H1 (cell line): ENCODE results near the gene OLFM2. TPM values are rescaled to one million over a fixed set of nuclear protein-coding genes. Genes with fewer than 3 reads are reported as not detected.

Experiments
- CTCF ChIA-PET: fragments of 300-600 bp; sonication (Branson Sonifier 250); formaldehyde crosslinking; loops from one replicate; lab custom pipeline; 2021; ENCODE audit not compliant: partially characterized antibody; lab: Charles Lee
- POLR2A ChIA-PET: fragments of 300-600 bp; sonication (Branson Sonifier 250); formaldehyde crosslinking; loops from one replicate; lab custom pipeline; 2021; ENCODE audit warnings: inconsistent platforms; ENCODE audit not compliant: partially characterized antibody; lab: Charles Lee
- DNase-seq, 2 experiments: peaks; one replicate each; pipeline versions ENCODE4 v3.0.0 to v3.0.0-alpha.2; 2010 to 2022; ENCODE audit warnings: low spot score in 2 of 2, low read depth in 1 of 2, mixed read lengths in 1 of 2
- FAIRE-seq: peaks from 2 replicates; lab custom pipeline; 2011; peaks lifted over from hg19 to GRCh38; lab: Jason Lieb, UNC
- H2AFZ ChIP-seq: 2 replicates; pipeline ENCODE4 v1.8.1; 2012; ENCODE audit warnings: low read length, inconsistent platforms
- H2AK5ac ChIP-seq: 2 replicates; pipeline ENCODE4 v1.6.1; 2013; ENCODE audit warnings: low read depth, low read length
- H2BK120ac ChIP-seq: replicated peaks from 2 replicates; pipeline ENCODE3; 2013; ENCODE audit warnings: low read depth, low read length, inconsistent platforms
- H2BK12ac ChIP-seq: 2 replicates; pipeline ENCODE4 v1.6.1; 2013; ENCODE audit warnings: low read depth, low read length
- H2BK15ac ChIP-seq: 2 replicates; pipeline ENCODE4 v1.6.1; 2013; ENCODE audit warnings: low read length
- H2BK20ac ChIP-seq: 2 replicates; pipeline ENCODE4 v1.6.1; 2013; ENCODE audit warnings: low read length
- H2BK5ac ChIP-seq: 2 replicates; pipeline ENCODE4 v1.6.1; 2013; ENCODE audit warnings: low read depth, low read length
- H3K14ac ChIP-seq: 2 replicates; pipeline ENCODE4 v1.6.1; 2013; ENCODE audit warnings: inconsistent platforms; ENCODE audit not compliant: insufficient read length
- H3K18ac ChIP-seq: 2 replicates; pipeline ENCODE4 v1.6.1; 2013; ENCODE audit warnings: low read length; ENCODE audit errors: extremely low read depth
- H3K23ac ChIP-seq: 2 replicates; pipeline ENCODE4 v1.6.1; 2013; ENCODE audit warnings: inconsistent platforms; ENCODE audit not compliant: insufficient read length
- H3K23me2 ChIP-seq: 2 replicates; pipeline ENCODE4 v1.6.1; 2013; ENCODE audit warnings: low read depth, low read length
- H3K27ac ChIP-seq: 2 replicates; pipeline ENCODE4 v1.6.1; 2011; ENCODE audit warnings: low read depth, low read length, inconsistent platforms
- H3K27me3 ChIP-seq, 4 experiments: replicated peaks in 1 of 4; 1 replicate in 1 of 4; 2 replicates in 3 of 4; pipeline versions ENCODE4 v1.6.1 to v1.8.1; 2011 to 2013; ENCODE audit warnings: low read length in 3 of 4, mild to moderate bottlenecking in 3 of 4, inconsistent platforms in 2 of 4, mixed read lengths in 2 of 4, moderate library complexity in 1 of 4; ENCODE audit not compliant: control insufficient read depth in 3 of 4, insufficient read depth in 3 of 4; ENCODE audit errors: extremely low read depth in 1 of 4
- H3K36me3 ChIP-seq, 4 experiments: 2 replicates each; pipeline versions ENCODE4 v1.6.1 to v1.8.1; 2011 to 2013; ENCODE audit warnings: mild to moderate bottlenecking in 4 of 4, low read length in 3 of 4, moderate library complexity in 2 of 4, control low read depth in 1 of 4, inconsistent platforms in 1 of 4; ENCODE audit not compliant: insufficient read depth in 4 of 4, control insufficient read depth in 2 of 4
- H3K4ac ChIP-seq: replicated peaks from 2 replicates; pipeline ENCODE3; 2013; ENCODE audit warnings: low read length, low read depth, mixed read lengths, inconsistent platforms; ENCODE audit not compliant: insufficient read length
- H3K4me1 ChIP-seq, 4 experiments: replicated peaks in 1 of 4; 1 replicate in 1 of 4; 2 replicates in 3 of 4; pipeline versions ENCODE4 v1.6.1 to v1.8.1; 2011 to 2013; ENCODE audit warnings: low read length in 3 of 4, inconsistent platforms in 2 of 4, mixed read lengths in 1 of 4; ENCODE audit not compliant: insufficient read depth in 4 of 4, control insufficient read depth in 3 of 4
- H3K4me2 ChIP-seq, 2 experiments: 2 replicates each; pipeline versions ENCODE4 v1.6.1 to v1.8.1; 2011 to 2013; ENCODE audit warnings: low read depth in 2 of 2, low read length in 2 of 2, control low read depth in 1 of 2, inconsistent platforms in 1 of 2, mild to moderate bottlenecking in 1 of 2; ENCODE audit not compliant: insufficient read depth in 1 of 2
- H3K4me3 ChIP-seq, 4 experiments: fragments of 200-600, 300-600 bp in 1 of 4; sonication (generic), shearing (Covaris generic), sonication (Bioruptor Twin) in 1 of 4; 2 replicates each; pipeline versions ENCODE4 v1.5.1 to v1.8.1; 2011 to 2016; ENCODE audit warnings: low read length in 4 of 4, low read depth in 3 of 4, control low read depth in 2 of 4, inconsistent platforms in 2 of 4, mild to moderate bottlenecking in 2 of 4, mixed read lengths in 1 of 4, moderate library complexity in 1 of 4; ENCODE audit not compliant: insufficient read depth in 2 of 4; ENCODE audit errors: extremely low read depth in 1 of 4
- H3K56ac ChIP-seq: replicated peaks from 2 replicates; pipeline ENCODE3; 2013; ENCODE audit warnings: low read depth, mild to moderate bottlenecking, mixed read lengths, low read length, inconsistent platforms; ENCODE audit not compliant: insufficient read length
- H3K79me1 ChIP-seq: 2 replicates; pipeline ENCODE4 v1.6.1; 2013; ENCODE audit warnings: low read depth, low read length, control low read depth
- H3K79me2 ChIP-seq, 2 experiments: 2 replicates each; pipeline versions ENCODE4 v1.6.1 to v1.8.1; 2012 to 2013; ENCODE audit warnings: low read length in 2 of 2, mild to moderate bottlenecking in 2 of 2, inconsistent platforms in 1 of 2; ENCODE audit not compliant: insufficient read depth in 2 of 2, control insufficient read depth in 1 of 2
- H3K9ac ChIP-seq, 4 experiments: replicated peaks in 1 of 4; 1 replicate in 1 of 4; 2 replicates in 3 of 4; pipeline versions ENCODE4 v1.6.1 to v1.8.1; 2011 to 2013; ENCODE audit warnings: low read depth in 3 of 4, low read length in 3 of 4, control low read depth in 2 of 4, mild to moderate bottlenecking in 2 of 4, moderate library complexity in 2 of 4, inconsistent platforms in 1 of 4; ENCODE audit errors: extremely low read depth in 1 of 4
- H3K9me3 ChIP-seq, 2 experiments: 2 replicates each; pipeline versions ENCODE4 v1.6.1 to v1.8.1; 2012 to 2013; ENCODE audit warnings: mild to moderate bottlenecking in 2 of 2, moderate library complexity in 2 of 2, control low read depth in 1 of 2, inconsistent platforms in 1 of 2, low read depth in 1 of 2, low read length in 1 of 2, mixed read lengths in 1 of 2; ENCODE audit not compliant: insufficient read depth in 2 of 2
- H4K20me1 ChIP-seq, 2 experiments: replicated peaks in 1 of 2; 2 replicates each; pipeline versions ENCODE3 to v1.8.1; 2011 to 2013; ENCODE audit warnings: inconsistent platforms in 2 of 2, low read length in 2 of 2, mild to moderate bottlenecking in 1 of 2; ENCODE audit not compliant: insufficient read depth in 2 of 2, control insufficient read depth in 1 of 2
- H4K5ac ChIP-seq: 2 replicates; pipeline ENCODE4 v1.6.1; 2013; ENCODE audit warnings: low read length, low read depth, mixed read lengths, inconsistent platforms; ENCODE audit not compliant: insufficient read length
- H4K8ac ChIP-seq: 2 replicates; pipeline ENCODE4 v1.8.0; 2013; ENCODE audit warnings: mild to moderate bottlenecking, moderate library complexity, low read length, inconsistent platforms; ENCODE audit not compliant: insufficient read depth; ENCODE audit errors: extremely low read depth
- H4K91ac ChIP-seq: replicated peaks from 2 replicates; pipeline ENCODE3; 2013; ENCODE audit warnings: low read length, mixed read lengths, inconsistent platforms; ENCODE audit not compliant: insufficient read length
- BACH1 ChIP-seq: IDR thresholded peaks from 2 replicates; pipeline ENCODE4 v1.6.1; 2012; ENCODE audit warnings: low read length, improper control_type of control experiment
- CBX5 ChIP-seq: fragments of 300-800, 300-1000 bp; sonication (generic); IDR thresholded peaks from 2 replicates; pipeline ENCODE4 v1.7.1; 2016; ENCODE audit warnings: antibody characterized with exemption, low read length, low read depth
- EP300 ChIP-seq, 2 experiments: IDR thresholded peaks; 1 replicate in 1 of 2; 2 replicates in 1 of 2; pipeline ENCODE4 v1.6.1; 2011 to 2012; ENCODE audit warnings: low read depth in 2 of 2, low read length in 2 of 2, mild to moderate bottlenecking in 2 of 2, borderline replicate concordance in 1 of 2, inconsistent platforms in 1 of 2, moderate library complexity in 1 of 2
- JUND ChIP-seq: IDR thresholded peaks from 2 replicates; pipeline ENCODE4 v1.6.1; 2011; ENCODE audit warnings: mild to moderate bottlenecking, improper control_type of control experiment, low read length
- KDM4A ChIP-seq: IDR thresholded peaks from one replicate; pipeline ENCODE4 v1.7.1; 2012; ENCODE audit warnings: low read depth, mild to moderate bottlenecking, moderate library complexity, low read length, inconsistent platforms; ENCODE audit not compliant: severe bottlenecking
- NRF1 ChIP-seq: IDR thresholded peaks from 2 replicates; pipeline ENCODE4 v1.6.1; 2011; ENCODE audit warnings: mild to moderate bottlenecking, low read depth, low read length, improper control_type of control experiment
- SIN3A ChIP-seq, 2 experiments: IDR thresholded peaks in 1 of 2; conservative IDR thresholded peaks in 1 of 2; 2 replicates each; pipeline ENCODE4 v1.6.1; 2011 to 2012; ENCODE audit warnings: low read length in 2 of 2, improper control_type of control experiment in 1 of 2, low read depth in 1 of 2, mild to moderate bottlenecking in 1 of 2
- SUZ12 ChIP-seq: fragments of 200-600 bp; sonication (generic); IDR thresholded peaks from 2 replicates; pipeline ENCODE4 v1.6.1; 2012; ENCODE audit warnings: mild to moderate bottlenecking, inconsistent platforms, low read length, moderate library complexity, mixed read lengths
- ZNF274 ChIP-seq: IDR thresholded peaks from 2 replicates; pipeline ENCODE4 v1.7.0; 2012; ENCODE audit warnings: low read length, borderline replicate concordance; ENCODE audit errors: extremely low read depth
- WGBS, 2 experiments: shearing (Covaris generic) in 1 of 2; methylation state at CpG; one replicate each; pipeline versions ENCODE4 v1.1.6 to v1.1.7; 2013 to 2015; ENCODE audit warnings: low lambda C conversion rate in 2 of 2, mixed read lengths in 2 of 2, inconsistent platforms in 1 of 2, low coverage in 1 of 2, missing lambda C conversion rate in 1 of 2; ENCODE audit not compliant: insufficient replicate concordance in 2 of 2, insufficient coverage in 1 of 2, insufficient read length in 1 of 2; ENCODE audit errors: extremely low coverage in 1 of 2, missing lambda C conversion rate in 1 of 2; 5-methylcytosine and 5-hydroxymethylcytosine counted together
- polyA plus RNA-seq, 7 experiments: library from polyadenylated mRNA; depleted of rRNA in 3 of 7; stranded (reverse) in 5 of 7; unstranded in 2 of 7; fragments of >200 nt in 5 of 7; fragments of 200-250 nt in 2 of 7; gene quantifications; 1 replicate in 5 of 7; 2 replicates in 1 of 7; 4 replicates in 1 of 7; pipeline versions ENCODE4 v1.2.1 to v1.2.3, GENCODE V29; 2011 to 2013; ENCODE audit warnings: missing spikeins in 2 of 7, mixed read lengths in 2 of 7
- total RNA-seq: library from RNA; stranded (reverse); fragmentation: NEBNext Ultra II Directional; extraction: Animal tissue kit (Norgen Biotek cat#: 25700); gene quantifications from 2 replicates; pipeline ENCODE4 v1.2.1, GENCODE V29; 2021

The OLFM2 gene
- total and polyA plus RNA-seq, 2 of the 8 experiments (the other 6 are each of a cell fraction or from before 2014, with no cell fraction given) = 68.2 to 151 TPM

DNA sequence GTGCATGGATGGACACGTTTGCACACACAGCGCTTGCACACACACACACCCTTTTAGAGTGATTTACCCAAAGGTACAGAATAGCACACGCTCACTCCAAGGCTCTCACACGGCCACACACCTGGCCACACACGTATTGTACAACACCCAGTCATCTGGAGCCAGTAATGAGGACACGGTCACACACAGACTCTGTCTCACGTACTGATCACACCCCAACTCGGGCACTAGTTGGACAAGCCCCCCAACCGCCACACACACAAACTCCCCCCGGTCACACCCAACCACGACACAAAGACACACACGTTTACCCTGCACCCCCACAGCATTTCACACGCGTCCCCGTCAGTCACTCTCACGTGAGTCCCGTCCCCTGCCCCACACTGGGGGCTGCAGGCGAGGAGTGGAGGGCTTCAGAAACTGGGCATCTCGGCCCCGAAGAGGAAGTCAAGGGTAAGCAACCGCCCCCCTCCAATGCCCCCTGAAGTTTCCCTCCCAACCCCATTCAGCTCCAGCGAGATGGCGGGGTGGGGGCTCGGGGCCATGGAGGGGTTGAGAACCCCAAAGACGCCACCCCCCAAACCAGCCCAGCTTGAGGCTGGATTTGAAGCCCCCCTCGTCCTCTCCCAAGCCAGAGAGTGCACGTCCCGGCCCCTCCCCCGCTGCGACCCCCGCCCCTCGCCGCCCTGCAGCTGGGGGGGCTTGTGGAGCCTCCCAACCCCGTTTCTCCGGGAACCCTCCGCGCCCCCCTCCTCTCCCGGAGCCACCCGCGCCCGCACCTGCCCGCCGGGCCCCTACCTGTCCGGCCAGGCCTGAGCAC is 599 bp downstream of the OLFM2 start:
- Histone ChIP-seq H4K91ac (peak overlapping the region; percentile 88), H3K27me3 (peaks cover 0 to 2% (median 0%) of the 10 kb centered on the region in 4 experiments; a peak in 2 of 7 replicates), H3K4me3 (peak overlapping the region; percentile 67 to 83 (median 80)), H3K4me2 (peak overlapping the region; percentile 85 to 98), H3K79me1 (no peaks in the 10 kb centered on the region; the same call in 1 of the 2 replicates), H2BK12ac (peak overlapping the region; percentile 91; the same call in 1 of the 2 replicates), H3K9me3 (no peaks in the 10 kb centered on the region), H2BK120ac (no peak overlapping the region), H3K79me2 (peaks cover 0 to 29% of the 10 kb centered on the region in 2 experiments; a peak in 1 of 4 replicates), H3K9ac (peak overlapping the region in 3 of 4 experiments; percentile 39 to 78 (median 40); a peak in 6 of 7 replicates), H2AFZ (no peak overlapping the region), H3K23ac (no peak overlapping the region), H2BK20ac (0 out of 2 replicates have a peak overlapping the region, but pooled peaks have one; percentile 40), H4K20me1 (peaks cover 2 to 7% of the 10 kb centered on the region in 2 experiments), H3K36me3 (no peaks in the 10 kb centered on the region), H4K8ac (peak overlapping the region; percentile 47), H4K5ac (no peak overlapping the region)
- 4% methylated on average over 18 of the region's 44 CpGs; no CpG with 5 or more reads in 1 of the 2 experiments for WGBS, 2 experiments
- FAIRE-seq = no peak
- CTCF ChIA-PET = interaction anchor here (0.8 to 1.9 kb wide), 6 partner anchors 30 to 185 kb away, joined by 3 to 9 read pairs (median 4); partner anchors contain the start of gene EIF3G
- TF ChIP-seq SUZ12 = no peak
- TF ChIP-seq SIN3A (conservative IDR thresholded peaks at IDR 0.05 in 1 of 2, IDR thresholded peaks at IDR 0.05 in 1 of 2; ENCODE audit: low read depth in 1 of 2, low read length in 2 of 2) = no peak
- TF ChIP-seq BACH1 = 0 out of 2 replicates have a peak, but pooled peaks have one; percentile 9
- no peak for TF ChIP-seq NRF1
- TF ChIP-seq EP300 (IDR thresholded peaks at IDR 0.05; ENCODE audit: borderline replicate concordance in 1 of 2, low read depth in 2 of 2, low read length in 2 of 2) = no peak
- no peak for TF ChIP-seq CBX5
- TF ChIP-seq JUND = no peak
- peak; percentile 31 for TF ChIP-seq KDM4A
- TF ChIP-seq ZNF274 = no peak
- TF ChIP-seq, all 59 proteins: peak for 2
- DNase-seq = peak in 1 of 2 experiments; percentile 81
- POLR2A ChIA-PET = interaction anchor here (0.8 to 1.2 kb wide), 4 partner anchors 10 to 178 kb away, joined by 3 to 4 read pairs (median 4); no protein-coding TSS in a partner anchor
- Histone ChIP-seq H3K27ac (no peak overlapping the region), H2BK5ac (peak overlapping the region; percentile 76; the same call in 1 of the 2 replicates), H3K14ac (no peak overlapping the region), H3K4ac (peak overlapping the region; percentile 2), H3K4me1 (peaks cover 4 to 14% (median 8%) of the 10 kb centered on the region in 4 experiments), H3K18ac (peak overlapping the region; percentile 88), H2BK15ac (peak overlapping the region; percentile 96), H3K23me2 (peaks cover 12% of the 10 kb centered on the region), H2AK5ac (peak overlapping the region; percentile 97), H3K56ac (peak overlapping the region; percentile 49)
